ENCODE results near the gene FGF9. TPM values are rescaled to one million over a fixed set of nuclear protein-coding genes. Genes with fewer than 3 reads are reported as not detected.

FGF9 gene
- total RNA-seq, 4 donors from 2014 or later = 0.27 to 1.8 (median 1.4) TPM; not detected in 1

- Histone ChIP-seq H3K4me1 (peaks cover 0 to 48% (median 44%) of the 10 kb centered on the region in 4 donors), H3K4me3 (peak overlapping the region; percentile 17 to 86 (median 51)), H3K36me3 (no peaks in the 10 kb centered on the region), H3K27me3 (peaks cover 61% of the 10 kb centered on the region), H3K9me3 (no peaks in the 10 kb centered on the region), H3K27ac (peak overlapping the region; percentile 33 to 75 (median 54))
- in situ Hi-C loops (cut with MboI; ENCODE audit: low pct_ligation_motif_present in 1 of 4, low pct_unique_long_range_greater_than_20kb in 1 of 4, low sequenced_read_pairs in 3 of 4) (no loop called here), intact Hi-C loops (cut with DNase I; ENCODE audit: low total_unique reads) (no loop called here)
- TF ChIP-seq POLR2A (IDR thresholded peaks at IDR 0.05) (no peak), EP300 (IDR thresholded peaks at IDR 0.05; ENCODE audit: low read depth) (no peak), POLR2AphosphoS5 (IDR thresholded peaks at IDR 0.05) (no peak), CTCF (IDR thresholded peaks at IDR 0.05) (peak in 1 of 5 experiments; percentile 1)
- peak; percentile 54 for DNase-seq
- WGBS, 2 donors (ENCODE audit: low coverage in 1 of 2) = 3 to 48% methylated on average over 2 to 27 of the region's 62 CpGs
Observed at GRCh38 chr13:21675095-21675991, 4.5 kb downstream of the FGF9 start.

- no peak for TF ChIP-seq POLR2A (IDR thresholded peaks at IDR 0.05)
- TF ChIP-seq CTCF (IDR thresholded peaks at IDR 0.05) = no peak
- TF ChIP-seq EP300 (IDR thresholded peaks at IDR 0.05; ENCODE audit: low read depth) = no peak
- TF ChIP-seq POLR2AphosphoS5 (IDR thresholded peaks at IDR 0.05) = no peak
- Histone ChIP-seq H3K4me1 (peaks cover 0 to 42% (median 38%) of the 10 kb centered on the region in 4 donors), H3K36me3 (no peaks in the 10 kb centered on the region), H3K9me3 (no peaks in the 10 kb centered on the region), H3K4me3 (no peak overlapping the region), H3K27ac (no peak overlapping the region), H3K27me3 (peaks cover 60% of the 10 kb centered on the region)
- intact Hi-C loops (cut with DNase I; ENCODE audit: low total_unique reads) (no loop called here), in situ Hi-C loops (cut with MboI; ENCODE audit: low pct_ligation_motif_present in 1 of 4, low pct_unique_long_range_greater_than_20kb in 1 of 4, low sequenced_read_pairs in 3 of 4) (no loop called here)
- DNase-seq = peak; percentile 42
- WGBS, 2 donors (ENCODE audit: low coverage in 1 of 2) = 44% methylated on average over 6 of the region's 6 CpGs; no CpG with 5 or more reads in 1 of the 2 donors
Observed at GRCh38 chr13:21676611-21677021, 5.7 kb downstream of the FGF9 start.

- H3K4me3 ChIP-seq = no peak overlapping the region
- H3K4me1 ChIP-seq = peaks cover 0 to 37% (median 33%) of the 10 kb centered on the region in 4 donors
- peaks cover 55% of the 10 kb centered on the region for H3K27me3 ChIP-seq
- no peak for DNase-seq
- intact Hi-C loops (cut with DNase I; ENCODE audit: low total_unique reads) = no loop called here
- no peaks in the 10 kb centered on the region for H3K9me3 ChIP-seq
- H3K27ac ChIP-seq = no peak overlapping the region
- WGBS, 2 donors (ENCODE audit: low coverage in 1 of 2) = 84 to 100% methylated on average over 1 to 3 of the region's 3 CpGs
- no peak for TF ChIP-seq EP300 (IDR thresholded peaks at IDR 0.05; ENCODE audit: low read depth)
- no peak for TF ChIP-seq POLR2AphosphoS5 (IDR thresholded peaks at IDR 0.05)
- no peak for TF ChIP-seq CTCF (IDR thresholded peaks at IDR 0.05)
- no peak for TF ChIP-seq POLR2A (IDR thresholded peaks at IDR 0.05)
- no peaks in the 10 kb centered on the region for H3K36me3 ChIP-seq
- in situ Hi-C loops (cut with MboI; ENCODE audit: low pct_ligation_motif_present in 1 of 4, low pct_unique_long_range_greater_than_20kb in 1 of 4, low sequenced_read_pairs in 3 of 4) = no loop called here
Observed at GRCh38 chr13:21677075-21677623, 6.3 kb downstream of the FGF9 start.

- no peak overlapping the region for H3K4me3 ChIP-seq
- in situ Hi-C loops (cut with MboI; ENCODE audit: low pct_ligation_motif_present in 1 of 4, low pct_unique_long_range_greater_than_20kb in 1 of 4, low sequenced_read_pairs in 3 of 4) (no loop called here), intact Hi-C loops (cut with DNase I; ENCODE audit: low total_unique reads) (no loop called here)
- no peaks in the 10 kb centered on the region for H3K27me3 ChIP-seq
- no peak overlapping the region for H3K27ac ChIP-seq
- WGBS, 2 donors (ENCODE audit: low coverage in 1 of 2) = 80 to 90% methylated on average over 3 to 6 of the region's 6 CpGs
- DNase-seq = no peak
- H3K4me1 ChIP-seq = no peaks in the 10 kb centered on the region
- no peaks in the 10 kb centered on the region for H3K9me3 ChIP-seq
- no peak for TF ChIP-seq EP300 (IDR thresholded peaks at IDR 0.05; ENCODE audit: low read depth)
- no peak for TF ChIP-seq CTCF (IDR thresholded peaks at IDR 0.05)
- TF ChIP-seq POLR2A (IDR thresholded peaks at IDR 0.05) = no peak
- TF ChIP-seq POLR2AphosphoS5 (IDR thresholded peaks at IDR 0.05) = no peak
- no peaks in the 10 kb centered on the region for H3K36me3 ChIP-seq
Observed at GRCh38 chr13:21683034-21683733, 12.3 kb downstream of the FGF9 start.

Data from transverse colon (tissue), 4 donors.